Hindlimb muscle (tissue), 1 donor: ENCODE data around the gene DXO. TPM values are rescaled to one million over a fixed set of nuclear protein-coding genes. Genes with fewer than 3 reads are reported as not detected.

ENCODE experiments used
- DNase-seq: peaks from one replicate; pipeline ENCODE4 v3.0.0-alpha.2; 2013
- polyA plus RNA-seq: library from polyadenylated mRNA; unstranded; fragments of 120-200 nt; gene quantifications from one replicate; pipeline ENCODE4 v1.2.1, GENCODE V29; 2013; ENCODE audit not compliant: insufficient read length

The DXO gene
- polyA plus RNA-seq, 1 donor = 16.8 TPM

GRCh38 chr6:31927242-31927862 is 44.6 kb downstream of the DXO start, which contains the start of gene C2:
Gene C2, plus strand, starts transcription at chr6:31927717. Its CDS starts 36 bp downstream, at chr6:31927753.
- DNase-seq = no peak

GRCh38 chr6:31922942-31923341 is 49.0 kb downstream of the DXO start:
- no peak for DNase-seq

GRCh38 chr6:31920811-31921210 is 51.1 kb downstream of the DXO start:
- DNase-seq = no peak

Other genes starting within 250 kb of the DXO start
- 0.71 TPM for gene MPIG6B, start 248.8 kb downstream of the DXO start, polyA plus RNA-seq
- gene DDAH2, start 242.8 kb downstream of the DXO start, polyA plus RNA-seq = 128 TPM
- 116 TPM for gene CLIC1, start 235.6 kb downstream of the DXO start, polyA plus RNA-seq
- 14.4 TPM for gene MSH5, start 232.1 kb downstream of the DXO start, polyA plus RNA-seq
- 2.4 TPM for gene SAPCD1, start 209.5 kb downstream of the DXO start, polyA plus RNA-seq
- gene VWA7, start 194.8 kb downstream of the DXO start, polyA plus RNA-seq = 2.5 TPM
- gene VARS1, start 176.4 kb downstream of the DXO start, polyA plus RNA-seq = 48.6 TPM
- 51.7 TPM for gene LSM2, start 165.2 kb downstream of the DXO start, polyA plus RNA-seq
- 3.7 TPM for gene HSPA1L, start 156.9 kb downstream of the DXO start, polyA plus RNA-seq
- gene HSPA1A, start 156.6 kb downstream of the DXO start, polyA plus RNA-seq = 84.3 TPM
- gene HSPA1B, start 144.4 kb downstream of the DXO start, polyA plus RNA-seq = 61.2 TPM
- gene NEU1, start 109.3 kb downstream of the DXO start, polyA plus RNA-seq = 17.7 TPM
- 0.23 TPM for gene SLC44A4, start 93.1 kb downstream of the DXO start, polyA plus RNA-seq
- gene EHMT2, start 74.4 kb downstream of the DXO start, polyA plus RNA-seq = 33.6 TPM
- 10.9 TPM for gene ZBTB12, start 70.1 kb downstream of the DXO start, polyA plus RNA-seq
- gene C2, start 44.4 kb downstream of the DXO start, polyA plus RNA-seq = 11.1 TPM
- 1.7 TPM for gene CFB, start 26.0 kb downstream of the DXO start, polyA plus RNA-seq
- gene NELFE, start 13.2 kb downstream of the DXO start, polyA plus RNA-seq = 69.7 TPM
- 28.5 TPM for gene SKIC2, start 13.0 kb downstream of the DXO start, polyA plus RNA-seq
- 55.9 TPM for gene C4A, start 9.9 kb upstream of the DXO start, polyA plus RNA-seq
- gene C4B, start 42.7 kb upstream of the DXO start, polyA plus RNA-seq = 67.2 TPM
- gene CYP21A2, start 66.3 kb upstream of the DXO start, polyA plus RNA-seq = 1.8 TPM
- 125 TPM for gene TNXB, start 137.2 kb upstream of the DXO start, polyA plus RNA-seq
- gene ATF6B, start 156.1 kb upstream of the DXO start, polyA plus RNA-seq = 49.0 TPM
- gene FKBPL, start 158.2 kb upstream of the DXO start, polyA plus RNA-seq = 3.6 TPM
- gene PRRT1, start 179.8 kb upstream of the DXO start, polyA plus RNA-seq = 1.6 TPM
- gene PPT2, start 182.0 kb upstream of the DXO start, polyA plus RNA-seq = 42.8 TPM
- 29.5 TPM for gene EGFL8, start 192.5 kb upstream of the DXO start, polyA plus RNA-seq
- gene AGPAT1, start 203.9 kb upstream of the DXO start, polyA plus RNA-seq = 66.1 TPM
- gene RNF5, start 206.3 kb upstream of the DXO start, polyA plus RNA-seq = 50.9 TPM
- gene AGER, start 212.1 kb upstream of the DXO start, polyA plus RNA-seq = 6.7 TPM
- gene PBX2, start 218.1 kb upstream of the DXO start, polyA plus RNA-seq = 109 TPM
- gene GPSM3, start 220.5 kb upstream of the DXO start, polyA plus RNA-seq = 9.9 TPM